Retina (tissue), 1 donor: ENCODE measurements around the gene UNC13A.

ENCODE experiments used
- DNase-seq: peaks from one replicate; pipeline ENCODE4 v3.0.0-alpha.2; 2016

UNC13A gene

DNA sequence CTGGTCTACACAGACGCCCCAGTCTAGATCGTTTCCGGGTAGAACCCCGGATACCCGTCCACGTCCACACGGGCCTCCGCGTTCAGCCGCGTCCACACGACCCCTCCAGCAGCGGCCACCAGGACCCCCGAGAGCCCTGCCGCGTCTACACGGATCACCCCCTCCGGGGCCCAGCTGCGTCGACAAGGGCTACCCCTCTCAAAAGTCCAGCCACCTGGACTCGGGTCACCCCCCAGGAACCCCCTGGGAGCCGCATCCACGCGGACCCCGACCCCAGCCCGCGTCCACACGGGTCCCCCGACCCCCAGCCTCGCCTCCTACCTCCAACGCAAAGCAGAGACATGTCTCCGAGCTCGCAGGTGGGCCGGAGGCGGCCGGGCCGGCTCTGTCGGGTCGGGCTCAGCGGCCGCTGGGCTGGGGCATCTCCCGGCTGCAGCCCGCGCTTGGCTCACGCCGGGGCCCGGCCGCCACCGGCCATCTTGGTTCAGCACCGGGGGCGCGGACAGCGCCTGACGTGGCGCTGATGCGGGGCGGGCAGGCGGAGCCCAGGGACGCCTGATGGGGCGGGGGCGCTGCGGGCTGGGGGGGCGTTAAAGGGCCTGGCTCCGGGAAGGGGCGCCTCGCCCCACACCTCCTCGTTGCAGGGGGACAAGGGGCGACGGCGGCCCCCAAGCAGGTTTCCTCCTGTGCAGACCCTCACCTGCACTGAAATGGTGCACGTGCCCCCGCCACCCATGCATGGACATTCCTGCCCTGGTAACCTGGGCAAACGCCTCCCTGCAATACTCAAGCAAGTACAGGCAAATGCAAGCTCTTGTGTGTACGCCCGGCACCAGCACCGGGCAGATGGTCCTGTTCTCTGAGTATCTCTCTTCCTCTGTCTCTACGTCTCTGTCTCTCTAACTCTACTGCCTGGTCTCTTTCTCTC lies at the start of gene UNC13A:
UNC13A (minus strand) TSS at position 498 of the 928 bp plus-strand sequence; CDS start at position 343, 155 bp downstream.
- peak; percentile 67 for DNase-seq

DNA sequence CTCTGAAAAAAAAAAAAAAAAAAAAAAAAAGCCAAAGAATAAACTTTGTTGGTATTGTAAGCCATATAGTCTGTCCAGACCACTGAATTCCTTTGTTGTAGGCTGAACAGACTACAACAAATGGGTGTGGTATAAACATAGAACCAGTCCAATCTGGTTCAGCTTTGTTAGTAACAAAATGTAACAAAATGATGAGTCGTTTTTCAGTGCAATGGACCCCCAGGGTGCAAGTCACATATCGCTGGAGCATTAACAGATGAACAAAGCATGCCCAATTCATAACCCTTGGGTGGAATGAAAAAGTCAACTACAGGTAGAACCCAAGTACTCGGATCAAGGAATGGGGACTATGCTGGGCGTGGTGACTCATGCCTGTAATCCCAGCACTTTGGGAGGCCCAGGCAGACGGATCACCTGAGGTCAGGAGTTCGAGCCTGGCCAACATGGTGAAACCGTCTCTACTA lies 49.6 kb upstream of the UNC13A start:
- no peak for DNase-seq

DNA sequence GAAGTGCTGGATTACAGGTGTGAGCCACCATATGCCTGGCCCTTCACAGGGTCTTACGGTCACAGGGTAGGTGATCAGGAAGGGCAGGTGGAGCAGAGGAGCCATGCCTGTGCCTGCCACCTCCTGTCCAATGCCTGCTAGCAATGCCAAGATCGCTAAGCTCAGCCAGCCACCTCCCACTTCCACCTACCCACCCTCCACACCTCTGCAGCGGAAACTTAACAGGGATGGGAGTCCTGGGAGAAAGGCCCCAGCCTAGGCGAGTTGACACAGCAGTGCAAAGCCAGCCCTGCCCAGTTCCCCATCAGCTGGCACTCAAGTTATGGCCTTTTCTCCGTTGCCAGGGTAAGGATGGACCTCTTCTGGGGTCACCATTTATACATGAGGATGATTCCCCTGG lies 47.3 kb upstream of the UNC13A start:
- DNase-seq = no peak

DNA sequence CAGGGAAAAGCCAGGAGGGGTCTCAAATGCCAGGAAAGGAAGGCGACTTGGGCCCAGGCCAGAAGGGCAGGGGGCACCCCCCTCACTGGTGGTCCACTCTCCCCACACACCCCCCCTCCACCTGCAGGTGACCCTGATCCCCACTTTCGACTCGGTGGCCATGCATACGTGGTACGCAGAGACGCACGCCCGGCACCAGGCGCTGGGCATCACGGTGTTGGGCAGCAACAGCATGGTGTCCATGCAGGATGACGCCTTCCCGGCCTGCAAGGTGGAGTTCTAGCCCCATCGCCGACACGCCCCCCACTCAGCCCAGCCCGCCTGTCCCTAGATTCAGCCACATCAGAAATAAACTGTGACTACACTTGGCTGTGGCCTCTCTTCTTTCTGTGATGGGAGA lies 46.0 kb upstream of the UNC13A start:
- DNase-seq = no peak

DNA sequence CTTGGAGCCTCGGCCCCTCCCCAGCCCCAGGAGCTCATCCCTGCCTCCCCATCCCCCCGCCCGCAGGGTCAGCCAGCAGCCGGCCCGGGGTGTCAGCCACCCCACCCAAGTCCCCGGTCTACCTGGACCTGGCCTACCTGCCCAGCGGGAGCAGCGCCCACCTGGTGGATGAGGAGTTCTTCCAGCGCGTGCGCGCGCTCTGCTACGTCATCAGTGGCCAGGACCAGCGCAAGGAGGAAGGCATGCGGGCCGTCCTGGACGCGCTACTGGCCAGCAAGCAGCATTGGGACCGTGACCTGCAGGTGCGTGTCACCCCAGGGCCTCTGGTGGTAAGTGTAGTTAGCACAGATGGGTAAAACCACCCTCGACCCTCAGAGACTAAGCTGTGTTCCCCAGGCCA lies 45.0 kb upstream of the UNC13A start:
- DNase-seq = no peak

DNA sequence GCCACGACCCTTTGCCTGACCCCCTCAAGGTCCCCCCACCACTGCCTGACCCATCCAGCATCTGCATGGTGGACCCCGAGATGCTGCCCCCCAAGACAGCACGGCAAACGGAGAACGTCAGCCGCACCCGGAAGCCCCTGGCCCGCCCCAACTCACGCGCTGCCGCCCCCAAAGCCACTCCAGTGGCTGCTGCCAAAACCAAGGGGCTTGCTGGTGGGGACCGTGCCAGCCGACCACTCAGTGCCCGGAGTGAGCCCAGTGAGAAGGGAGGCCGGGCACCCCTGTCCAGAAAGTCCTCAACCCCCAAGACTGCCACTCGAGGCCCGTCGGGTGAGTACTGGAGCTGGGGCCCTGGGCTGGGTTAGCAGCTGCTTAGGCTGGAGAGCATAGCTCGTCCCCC lies 39.7 kb upstream of the UNC13A start:
- no peak for DNase-seq

DNA sequence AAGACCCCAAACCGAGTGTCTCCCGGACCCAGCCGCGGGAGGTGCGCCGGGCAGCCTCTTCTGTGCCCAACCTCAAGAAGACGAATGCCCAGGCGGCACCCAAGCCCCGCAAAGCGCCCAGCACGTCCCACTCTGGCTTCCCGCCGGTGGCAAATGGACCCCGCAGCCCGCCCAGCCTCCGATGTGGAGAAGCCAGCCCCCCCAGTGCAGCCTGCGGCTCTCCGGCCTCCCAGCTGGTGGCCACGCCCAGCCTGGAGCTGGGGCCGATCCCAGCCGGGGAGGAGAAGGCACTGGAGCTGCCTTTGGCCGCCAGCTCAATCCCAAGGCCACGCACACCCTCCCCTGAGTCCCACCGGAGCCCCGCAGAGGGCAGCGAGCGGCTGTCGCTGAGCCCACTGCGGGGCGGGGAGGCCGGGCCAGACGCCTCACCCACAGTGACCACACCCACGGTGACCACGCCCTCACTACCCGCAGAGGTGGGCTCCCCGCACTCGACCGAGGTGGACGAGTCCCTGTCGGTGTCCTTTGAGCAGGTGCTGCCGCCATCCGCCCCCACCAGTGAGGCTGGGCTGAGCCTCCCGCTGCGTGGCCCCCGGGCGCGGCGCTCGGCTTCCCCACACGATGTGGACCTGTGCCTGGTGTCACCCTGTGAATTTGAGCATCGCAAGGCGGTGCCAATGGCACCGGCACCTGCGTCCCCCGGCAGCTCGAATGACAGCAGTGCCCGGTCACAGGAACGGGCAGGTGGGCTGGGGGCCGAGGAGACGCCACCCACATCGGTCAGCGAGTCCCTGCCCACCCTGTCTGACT lies 39.0 kb upstream of the UNC13A start:
- DNase-seq = no peak

DNA sequence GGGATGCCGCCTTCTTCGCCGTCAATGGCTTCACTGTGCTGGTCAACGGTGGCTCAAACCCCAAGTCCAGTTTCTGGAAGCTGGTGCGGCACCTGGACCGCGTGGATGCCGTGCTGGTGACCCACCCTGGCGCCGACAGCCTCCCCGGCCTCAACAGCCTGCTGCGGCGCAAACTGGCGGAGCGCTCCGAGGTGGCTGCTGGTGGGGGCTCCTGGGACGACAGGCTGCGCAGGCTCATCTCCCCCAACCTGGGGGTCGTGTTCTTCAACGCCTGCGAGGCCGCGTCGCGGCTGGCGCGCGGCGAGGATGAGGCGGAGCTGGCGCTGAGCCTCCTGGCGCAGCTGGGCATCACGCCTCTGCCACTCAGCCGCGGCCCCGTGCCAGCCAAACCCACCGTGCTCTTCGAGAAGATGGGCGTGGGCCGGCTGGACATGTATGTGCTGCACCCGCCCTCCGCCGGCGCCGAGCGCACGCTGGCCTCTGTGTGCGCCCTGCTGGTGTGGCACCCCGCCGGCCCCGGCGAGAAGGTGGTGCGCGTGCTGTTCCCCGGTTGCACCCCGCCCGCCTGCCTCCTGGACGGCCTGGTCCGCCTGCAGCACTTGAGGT lies 38.1 kb upstream of the UNC13A start:
- no peak for DNase-seq

DNA sequence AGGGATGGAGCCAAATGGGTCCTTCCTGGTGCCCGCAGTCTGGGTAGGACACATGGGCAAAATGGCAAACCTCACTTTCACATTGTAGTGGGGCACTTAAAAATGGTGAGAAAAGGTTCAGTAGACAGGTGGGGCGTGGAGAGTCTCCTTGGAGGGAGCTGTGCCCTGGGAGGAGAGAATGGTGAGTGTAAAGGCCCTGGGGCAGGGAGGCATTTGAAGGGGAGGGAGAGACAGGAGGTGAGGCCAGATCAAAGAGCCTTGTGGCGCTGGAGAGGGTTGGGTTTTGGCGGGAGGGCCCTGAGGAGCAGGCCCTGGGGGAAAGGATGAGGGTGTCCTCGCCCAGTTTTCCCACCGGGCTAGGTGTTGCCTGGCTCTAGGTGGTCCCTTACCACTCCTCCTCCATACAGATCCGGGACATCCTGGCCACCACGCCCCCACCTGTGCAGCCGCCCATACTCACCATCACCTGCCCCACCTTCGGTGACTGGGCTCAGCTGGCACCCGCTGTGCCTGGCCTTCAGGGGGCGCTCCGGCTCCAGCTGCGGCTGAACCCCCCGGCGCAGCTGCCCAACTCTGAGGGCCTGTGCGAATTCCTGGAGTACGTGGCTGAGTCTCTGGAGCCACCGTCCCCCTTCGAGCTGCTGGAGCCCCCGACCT lies 37.4 kb upstream of the UNC13A start:
- DNase-seq = no peak

DNA sequence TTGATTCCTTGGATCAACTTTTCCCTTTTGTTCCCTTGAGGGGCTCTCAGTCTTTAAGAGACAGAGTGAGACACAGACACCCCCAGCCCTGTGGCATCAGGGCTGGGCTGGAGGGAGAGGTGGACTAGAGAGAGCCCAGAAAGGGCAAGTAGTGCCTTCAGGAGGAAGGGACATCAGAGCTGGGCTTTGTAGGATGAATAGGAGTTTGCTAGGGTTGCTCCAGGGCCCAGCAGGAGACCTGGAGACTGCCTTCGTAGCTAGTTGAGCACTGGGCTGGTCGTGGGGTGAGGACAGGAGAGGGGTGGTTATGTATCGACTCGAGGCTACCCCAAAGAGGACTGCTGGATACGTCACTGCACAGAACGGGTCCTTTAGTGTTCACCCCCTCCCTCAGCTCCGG lies 36.5 kb upstream of the UNC13A start:
- no peak for DNase-seq

DNA sequence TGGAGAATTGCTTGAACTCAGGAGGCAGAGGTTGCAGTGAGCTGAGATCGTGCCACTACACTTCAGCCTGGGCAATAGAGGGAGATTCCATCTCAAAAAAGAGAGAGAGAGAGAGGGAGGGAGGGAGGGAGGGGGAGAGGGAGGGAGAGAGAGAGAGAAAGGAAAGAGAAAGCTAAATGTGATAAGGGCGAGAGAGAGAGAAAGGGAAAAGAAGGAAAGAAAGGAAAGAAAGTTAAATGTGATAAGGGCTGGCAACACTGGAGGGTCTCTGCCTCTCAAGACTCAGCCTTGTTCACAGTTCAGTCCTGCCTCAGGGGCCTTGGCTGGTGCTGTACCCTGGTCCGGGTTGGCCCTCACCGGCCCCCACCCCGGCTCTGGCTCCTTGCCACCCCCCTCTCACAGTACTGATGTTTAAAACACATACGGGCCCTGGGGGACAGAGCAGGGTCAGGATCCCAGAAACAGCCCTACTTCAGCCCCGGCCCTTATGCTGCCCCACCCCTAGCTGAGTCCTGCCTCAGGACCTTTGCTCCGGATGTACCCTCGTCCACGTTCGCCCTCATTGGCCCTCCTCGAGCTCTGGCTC lies 34.6 kb upstream of the UNC13A start:
- DNase-seq = no peak

DNA sequence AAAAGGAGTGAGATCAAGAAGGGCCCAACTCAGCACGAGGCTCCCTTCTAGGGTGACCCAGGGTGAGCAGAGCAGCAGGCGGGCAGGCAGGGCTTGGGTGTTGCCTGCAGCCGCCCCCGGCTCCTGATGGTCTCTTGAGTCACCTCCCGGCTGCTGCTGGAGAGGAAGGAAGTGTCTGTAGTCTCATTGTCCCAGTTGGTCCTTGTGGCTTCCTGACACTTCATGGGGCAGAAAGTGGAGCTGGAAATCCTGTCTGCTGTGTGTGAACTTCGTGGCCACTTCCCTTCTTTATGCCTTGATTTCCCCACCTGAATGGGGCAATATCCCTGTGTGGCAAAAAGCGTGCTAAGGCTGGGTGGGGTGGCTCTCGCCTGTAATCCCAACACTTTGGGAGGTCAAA lies 33.7 kb upstream of the UNC13A start:
- no peak for DNase-seq

DNA sequence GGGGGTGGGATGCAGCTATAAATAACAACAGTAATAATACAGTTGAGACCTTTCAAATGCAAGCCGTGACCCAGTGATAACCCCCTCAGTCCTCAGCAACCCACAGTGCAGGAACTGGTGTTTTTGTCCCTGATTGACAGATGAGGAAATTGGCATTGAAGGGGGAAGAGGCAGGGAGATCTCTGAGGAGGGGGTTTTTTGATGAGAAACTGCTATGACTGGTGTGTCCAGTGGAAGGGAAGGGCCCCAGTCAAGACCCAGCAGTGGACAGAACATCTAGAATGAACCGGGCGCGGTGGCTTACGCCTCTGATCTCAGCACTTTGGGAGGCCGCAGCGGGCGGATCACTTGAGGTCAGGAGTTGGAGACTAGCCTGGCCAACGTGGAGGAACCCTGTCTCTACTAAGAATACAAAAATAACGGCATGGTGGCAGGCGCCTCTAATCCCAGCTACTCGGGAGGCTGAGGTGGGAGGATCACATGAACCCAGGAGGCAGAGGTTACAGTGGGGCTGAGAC lies 33.0 kb upstream of the UNC13A start:
- DNase-seq = no peak

DNA sequence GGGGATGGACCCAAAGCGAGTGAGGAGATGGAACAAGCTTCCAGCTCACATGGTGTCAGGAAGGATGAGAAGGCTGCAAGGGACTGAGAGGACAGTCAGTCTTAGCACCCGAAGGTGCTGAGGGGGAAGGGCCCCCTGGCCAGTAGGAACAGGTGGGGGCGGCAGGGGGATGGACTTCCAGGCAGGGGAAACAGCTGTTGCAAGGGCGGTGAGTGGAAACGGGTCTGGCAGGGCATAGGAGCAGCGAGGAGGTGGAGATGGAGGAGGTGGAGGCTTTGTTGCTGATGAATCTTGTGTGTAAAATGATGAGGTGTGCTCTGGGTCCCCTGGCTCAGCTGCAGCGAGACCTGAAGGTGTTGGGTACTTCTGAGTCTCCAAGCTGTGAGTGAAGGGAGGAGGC lies 32.3 kb upstream of the UNC13A start:
- DNase-seq = no peak

DNA sequence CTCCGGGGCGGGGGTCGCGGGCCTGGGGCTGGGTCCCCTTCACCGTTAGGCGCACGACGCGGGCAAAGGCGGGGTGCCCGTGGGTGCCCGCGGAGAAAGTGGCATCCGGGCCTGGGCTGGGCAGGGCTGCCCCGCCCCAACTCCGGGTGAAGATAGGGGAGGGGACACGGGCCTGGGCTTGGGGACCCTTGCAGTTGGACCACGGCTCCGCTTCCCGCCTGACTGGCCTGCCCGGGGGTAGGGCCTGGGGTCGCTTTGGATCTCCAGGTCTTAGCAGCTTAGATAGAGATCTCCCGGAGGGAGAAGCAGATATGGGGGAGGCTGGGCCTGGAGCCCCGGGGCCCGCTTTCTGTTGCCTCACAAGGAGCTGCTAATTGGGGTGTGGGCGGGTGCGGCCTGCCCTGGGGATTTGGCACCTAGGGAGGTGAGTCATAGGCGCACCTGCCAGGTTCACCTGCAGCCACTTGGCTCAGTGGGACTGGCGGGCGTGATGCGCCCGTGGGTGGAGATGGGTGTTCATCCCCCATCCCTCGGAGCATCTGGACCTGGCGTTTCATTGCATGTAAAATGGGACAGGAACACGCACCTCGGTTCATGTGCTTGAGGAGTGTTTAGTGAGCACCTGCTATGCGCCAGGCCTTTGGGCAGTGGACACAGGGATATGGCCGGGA lies 31.7 kb upstream of the UNC13A start:
- no peak for DNase-seq

DNA sequence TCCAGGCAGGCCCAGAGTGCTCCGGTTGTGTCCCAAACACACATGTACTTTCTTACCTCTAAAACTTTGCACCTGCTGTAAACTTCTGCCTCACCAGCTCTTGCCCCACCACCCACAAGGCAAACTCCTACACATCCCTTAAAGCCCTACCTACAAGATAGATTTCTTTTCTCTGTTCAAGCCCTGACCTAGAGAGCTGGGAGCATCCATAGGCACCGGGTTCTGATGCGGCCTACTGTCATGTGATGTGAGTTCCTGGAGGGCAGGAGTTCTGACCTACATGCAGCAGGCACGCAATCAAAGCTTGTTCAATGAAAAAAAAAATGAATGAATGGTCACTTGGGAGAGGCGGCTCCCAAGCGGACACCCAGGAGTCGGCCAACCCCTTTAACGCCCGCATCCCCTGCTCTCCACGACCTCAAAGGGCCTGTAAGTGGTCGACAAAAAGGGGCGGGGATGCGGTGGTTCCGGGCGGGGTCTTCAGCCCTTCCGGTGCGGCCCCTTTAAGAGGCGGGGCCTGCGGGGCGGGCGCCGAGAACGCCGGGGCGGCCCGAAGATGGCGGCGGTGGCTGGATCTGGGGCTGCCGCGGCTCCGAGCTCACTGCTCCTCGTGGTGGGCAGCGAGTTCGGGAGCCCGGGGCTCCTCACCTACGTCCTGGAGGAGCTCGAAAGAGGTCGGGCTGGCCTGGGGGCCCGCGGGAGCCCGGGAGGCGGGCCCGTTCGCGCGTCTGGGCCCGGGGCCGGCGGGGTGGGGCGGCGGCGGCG lies 31.0 kb upstream of the UNC13A start, which contains the start of gene MAP1S:
MAP1S (plus strand) TSS at position 534 of the 765 bp plus-strand sequence; CDS start at position 557, 23 bp downstream.
- peak; percentile 91 for DNase-seq

DNA sequence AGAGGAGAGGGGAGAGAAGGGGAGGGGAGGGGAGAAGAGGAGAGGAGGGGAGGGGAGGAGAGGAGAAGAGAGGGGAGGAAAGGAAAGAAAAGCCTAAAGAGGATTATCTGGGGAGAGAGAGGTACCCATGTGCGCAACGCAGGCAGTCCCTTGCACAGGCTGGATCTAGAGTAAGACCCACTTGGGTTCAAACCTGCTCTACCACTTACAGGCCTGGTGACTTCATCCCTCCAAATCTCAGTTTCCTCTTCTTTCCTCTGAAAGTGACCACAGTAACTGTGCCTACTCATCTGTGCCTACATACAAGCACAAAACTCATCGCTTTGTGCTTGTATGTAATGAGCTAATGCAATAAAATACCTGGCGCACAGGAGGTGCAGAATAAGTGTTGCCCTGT lies 30.4 kb upstream of the UNC13A start:
- no peak for DNase-seq

DNA sequence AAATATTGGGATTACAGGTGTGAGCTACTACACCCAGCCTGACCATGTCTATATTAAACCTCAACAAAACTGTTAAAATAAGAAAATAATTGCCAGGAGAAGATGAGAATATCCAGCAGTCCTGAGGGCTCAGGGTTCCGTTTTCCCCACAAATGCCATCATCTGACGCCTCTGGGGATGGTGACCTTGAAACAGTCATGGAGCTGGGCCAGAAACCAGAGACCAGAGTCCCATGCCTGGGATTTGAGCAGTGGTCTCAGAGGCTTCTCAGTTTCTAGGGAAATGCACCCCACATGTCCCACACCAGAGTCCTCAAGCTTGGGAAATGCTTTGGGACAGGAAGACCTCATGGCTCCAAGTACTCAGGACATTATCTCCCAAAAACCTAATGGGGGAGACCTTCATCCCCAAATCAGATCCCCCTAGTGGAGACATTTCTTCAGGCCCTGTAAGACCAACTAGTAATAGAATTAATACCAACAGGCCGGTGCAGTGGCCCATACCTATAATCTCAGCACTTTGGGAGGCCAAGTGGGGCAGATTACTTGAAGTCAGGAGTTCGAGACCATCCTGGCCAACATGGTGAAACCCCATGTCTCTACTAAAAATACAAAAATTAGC lies 28.3 kb upstream of the UNC13A start:
- no peak for DNase-seq

DNA sequence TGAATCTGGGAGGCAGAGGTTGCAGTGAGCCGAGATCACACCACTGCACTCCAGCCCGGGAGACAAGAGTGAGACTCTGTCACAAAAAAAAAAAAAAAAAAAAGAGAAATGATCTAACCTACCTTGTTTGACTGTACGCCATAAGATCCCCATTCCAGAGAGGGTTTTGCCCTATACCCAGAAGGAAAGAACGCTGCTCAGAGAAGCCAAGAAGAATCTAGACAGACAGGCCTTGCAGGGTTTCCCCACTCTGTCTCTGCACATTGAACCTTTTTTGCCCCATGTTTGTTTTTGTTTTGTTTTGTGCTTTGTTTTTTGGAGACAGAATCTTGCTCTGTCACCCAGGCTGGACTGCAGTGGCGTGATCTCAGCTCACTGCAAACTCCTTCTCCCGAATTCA lies 23.7 kb upstream of the UNC13A start:
- no peak for DNase-seq

DNA sequence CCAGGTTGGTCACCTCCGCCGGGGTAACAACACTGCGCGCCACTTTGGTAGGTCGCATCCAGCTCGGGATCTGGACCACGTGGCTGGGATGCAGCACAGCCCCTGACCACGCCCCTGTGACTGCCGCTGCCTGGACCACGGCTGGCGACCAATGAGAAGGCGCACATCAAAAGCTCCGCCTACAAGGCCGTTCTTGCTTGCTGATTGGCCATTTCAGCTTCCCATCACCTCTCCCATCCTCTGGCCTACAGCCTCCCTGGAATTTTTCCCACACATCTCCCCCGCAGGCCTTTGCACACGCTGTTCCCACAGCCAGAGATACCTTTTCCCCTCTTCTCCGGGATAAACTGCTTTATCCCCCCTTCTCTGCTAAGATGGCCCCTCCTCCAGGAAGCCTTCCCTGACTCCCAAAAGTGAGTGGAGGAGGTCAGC lies 18.6 kb upstream of the UNC13A start:
- peak; percentile 61 for DNase-seq
